ENCODE measurements around the gene DIAPH2. TPM values are rescaled to one million over a fixed set of nuclear protein-coding genes. Genes with fewer than 3 reads are reported as not detected.

The DIAPH2 gene
- total and polyA plus RNA-seq, 2 experiments from 2014 or later: 7.5 to 8.1 TPM

DNA sequence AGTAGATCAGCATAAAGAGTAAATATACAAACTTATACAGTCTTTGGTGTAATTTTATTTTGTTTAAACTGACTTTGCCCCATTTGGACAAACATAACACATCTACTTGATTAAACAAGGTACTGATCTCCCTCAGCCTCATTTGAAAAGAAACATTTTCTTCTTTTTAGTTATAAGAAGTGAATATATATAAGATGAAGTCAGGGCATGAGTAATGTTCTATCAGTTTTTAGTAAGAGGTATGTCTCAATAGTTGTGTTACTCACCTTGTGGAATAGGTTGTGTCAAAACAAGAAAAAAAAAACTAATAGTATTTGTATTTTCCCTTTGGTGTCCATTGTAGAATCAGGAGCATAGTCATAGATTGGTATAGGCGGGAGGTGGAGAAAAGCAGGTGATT is 526.4 kb downstream of the DIAPH2 start:
- in situ Hi-C loops (cut with MboI): no loop called here
- peak; percentile 49 for DNase-seq
- no peaks in the 10 kb centered on the region for H3K9me3 ChIP-seq (ENCODE audit: low read depth)
- H4K20me1 ChIP-seq (ENCODE audit: insufficient read depth): no peaks in the 10 kb centered on the region
- H3K9me2 ChIP-seq (ENCODE audit: insufficient read depth): no peaks in the 10 kb centered on the region
- no peak overlapping the region for H3K4me3 ChIP-seq
- H3K79me2 ChIP-seq (ENCODE audit: insufficient read depth): no peaks in the 10 kb centered on the region
- no peaks in the 10 kb centered on the region for H3K27me3 ChIP-seq (replicated peaks; ENCODE audit: insufficient read depth)
- H3K9ac ChIP-seq: no peak overlapping the region
- no peaks in the 10 kb centered on the region for H3K36me3 ChIP-seq (ENCODE audit: low read depth)
- 94 to 100% methylated on average over 1 of the region's 1 CpG for WGBS, 2 experiments (ENCODE audit: low coverage in 1 of 2, low lambda C conversion rate in 2 of 2, missing lambda C conversion rate in 2 of 2)
- H3K4me2 ChIP-seq (ENCODE audit: unreplicated experiment): no peak overlapping the region
- peaks cover 31% of the 10 kb centered on the region for H3K4me1 ChIP-seq (ENCODE audit: insufficient read depth)
- peaks cover 12% of the 10 kb centered on the region for H3F3A ChIP-seq (ENCODE audit: insufficient read depth)
- TF ChIP-seq EZH2phosphoT487 (IDR thresholded peaks at IDR 0.05; ENCODE audit: insufficient read depth, low read depth) (no peak), EZH2 (IDR thresholded peaks at IDR 0.05; ENCODE audit: insufficient read depth, poor library complexity, severe bottlenecking) (no peak)
- H3K27ac ChIP-seq: no peak overlapping the region
- H2AFZ ChIP-seq: no peak overlapping the region

DNA sequence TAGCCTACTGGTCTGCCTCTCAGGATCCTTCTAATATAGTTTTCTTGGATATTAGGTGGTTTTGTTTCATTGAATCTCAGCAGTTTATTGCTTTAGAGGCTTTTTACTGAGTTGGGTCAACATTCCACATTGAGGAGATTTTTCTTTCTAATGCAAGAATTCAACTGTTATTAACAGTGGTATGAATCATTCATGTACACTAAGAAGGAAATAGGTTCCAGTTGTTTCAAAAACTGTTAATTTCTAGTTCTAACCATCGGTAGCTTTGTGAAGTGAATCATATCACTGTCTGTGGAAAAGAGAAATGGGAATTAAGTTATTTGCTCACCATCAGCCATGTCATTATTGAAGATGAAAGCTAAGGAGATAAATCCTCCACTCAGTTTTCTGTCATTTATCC is 530.5 kb downstream of the DIAPH2 start:
- no peaks in the 10 kb centered on the region for H3K27me3 ChIP-seq (replicated peaks; ENCODE audit: insufficient read depth)
- H3K27ac ChIP-seq: peak overlapping the region; percentile 32; the same call in 1 of the 2 replicates
- WGBS, 2 experiments (ENCODE audit: low coverage in 1 of 2, low lambda C conversion rate in 2 of 2, missing lambda C conversion rate in 2 of 2): 0% methylated on average over 1 of the region's 1 CpG
- no peak overlapping the region for H3K4me3 ChIP-seq
- H3K4me2 ChIP-seq (ENCODE audit: unreplicated experiment): peak overlapping the region; percentile 35
- no peak overlapping the region for H3K9ac ChIP-seq
- no peak for TF ChIP-seq EZH2phosphoT487 (IDR thresholded peaks at IDR 0.05; ENCODE audit: insufficient read depth, low read depth)
- no peak for TF ChIP-seq EZH2 (IDR thresholded peaks at IDR 0.05; ENCODE audit: insufficient read depth, poor library complexity, severe bottlenecking)
- peak; percentile 52 for DNase-seq
- H2AFZ ChIP-seq: no peak overlapping the region
- H4K20me1 ChIP-seq (ENCODE audit: insufficient read depth): no peaks in the 10 kb centered on the region
- in situ Hi-C loops (cut with MboI): no loop called here
- no peaks in the 10 kb centered on the region for H3K9me3 ChIP-seq (ENCODE audit: low read depth)
- H3K79me2 ChIP-seq (ENCODE audit: insufficient read depth): no peaks in the 10 kb centered on the region
- H3K9me2 ChIP-seq (ENCODE audit: insufficient read depth): no peaks in the 10 kb centered on the region
- H3K4me1 ChIP-seq (ENCODE audit: insufficient read depth): peaks cover 31% of the 10 kb centered on the region
- H3F3A ChIP-seq (ENCODE audit: insufficient read depth): peaks cover 12% of the 10 kb centered on the region
- no peaks in the 10 kb centered on the region for H3K36me3 ChIP-seq (ENCODE audit: low read depth)

DNA sequence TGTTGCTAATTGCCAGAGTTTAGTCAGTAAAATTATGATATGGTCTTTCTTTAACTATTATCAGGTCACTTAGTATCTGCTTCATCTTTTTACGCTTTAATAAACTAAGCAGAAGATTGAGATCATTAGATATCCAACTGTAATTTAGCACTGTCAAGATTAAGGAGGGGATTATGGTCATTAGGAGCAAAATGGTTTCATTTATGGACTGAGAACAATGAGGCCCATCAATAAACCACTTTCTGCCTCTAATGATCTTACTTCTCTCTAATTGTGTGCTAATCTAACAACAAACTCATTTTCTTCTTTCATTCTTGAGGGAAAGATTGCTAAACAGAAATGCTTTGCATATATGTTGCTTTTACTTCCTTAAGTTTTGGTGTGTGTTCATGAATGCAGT is 539.5 kb downstream of the DIAPH2 start:
- TF ChIP-seq EZH2phosphoT487 (IDR thresholded peaks at IDR 0.05; ENCODE audit: insufficient read depth, low read depth): no peak
- TF ChIP-seq EZH2 (IDR thresholded peaks at IDR 0.05; ENCODE audit: insufficient read depth, poor library complexity, severe bottlenecking): no peak
- in situ Hi-C loops (cut with MboI): no loop called here
- DNase-seq: no peak
- H3K9me2 ChIP-seq (ENCODE audit: insufficient read depth): no peaks in the 10 kb centered on the region
- H3K27me3 ChIP-seq (replicated peaks; ENCODE audit: insufficient read depth): no peaks in the 10 kb centered on the region
- no peak overlapping the region for H3K4me2 ChIP-seq (ENCODE audit: unreplicated experiment)
- no peaks in the 10 kb centered on the region for H3K79me2 ChIP-seq (ENCODE audit: insufficient read depth)
- H3F3A ChIP-seq (ENCODE audit: insufficient read depth): no peaks in the 10 kb centered on the region
- no peak overlapping the region for H3K4me3 ChIP-seq
- no peak overlapping the region for H3K9ac ChIP-seq
- H3K36me3 ChIP-seq (ENCODE audit: low read depth): no peaks in the 10 kb centered on the region
- no peak overlapping the region for H2AFZ ChIP-seq
- 95 to 100% methylated on average over 1 of the region's 1 CpG for WGBS, 2 experiments (ENCODE audit: low coverage in 1 of 2, low lambda C conversion rate in 2 of 2, missing lambda C conversion rate in 2 of 2)
- no peaks in the 10 kb centered on the region for H3K9me3 ChIP-seq (ENCODE audit: low read depth)
- no peaks in the 10 kb centered on the region for H4K20me1 ChIP-seq (ENCODE audit: insufficient read depth)
- no peak overlapping the region for H3K27ac ChIP-seq
- no peaks in the 10 kb centered on the region for H3K4me1 ChIP-seq (ENCODE audit: insufficient read depth)

DNA sequence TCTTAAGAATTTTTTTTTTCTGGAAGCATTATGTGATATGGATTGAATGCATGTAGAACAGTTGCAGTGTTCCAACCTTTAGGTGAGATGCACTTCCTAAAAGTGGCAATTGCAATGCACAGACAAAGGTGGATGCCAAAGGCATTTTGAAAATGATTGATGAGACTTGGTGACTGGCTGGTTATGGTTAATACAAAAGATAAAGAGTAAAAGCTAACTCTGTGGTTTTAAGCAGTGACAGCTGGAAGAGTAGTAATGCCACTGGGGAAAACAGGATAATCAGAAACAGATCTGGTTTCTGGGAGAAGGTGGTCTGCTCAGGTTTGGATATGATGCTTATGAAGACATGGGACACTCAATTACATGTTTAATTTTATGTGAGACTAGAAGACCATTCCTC is 544.7 kb downstream of the DIAPH2 start:
- Histone ChIP-seq H3K9me3 (ENCODE audit: low read depth) (no peaks in the 10 kb centered on the region), H3K4me2 (ENCODE audit: unreplicated experiment) (no peak overlapping the region), H3K36me3 (ENCODE audit: low read depth) (no peaks in the 10 kb centered on the region), H4K20me1 (ENCODE audit: insufficient read depth) (no peaks in the 10 kb centered on the region), H3K27ac (no peak overlapping the region), H3K4me3 (no peak overlapping the region), H3K4me1 (ENCODE audit: insufficient read depth) (no peaks in the 10 kb centered on the region), H3K9me2 (ENCODE audit: insufficient read depth) (no peaks in the 10 kb centered on the region), H3K9ac (no peak overlapping the region), H3K79me2 (ENCODE audit: insufficient read depth) (no peaks in the 10 kb centered on the region), H3K27me3 (replicated peaks; ENCODE audit: insufficient read depth) (no peaks in the 10 kb centered on the region), H3F3A (ENCODE audit: insufficient read depth) (no peaks in the 10 kb centered on the region), H2AFZ (no peak overlapping the region)
- TF ChIP-seq EZH2phosphoT487 (IDR thresholded peaks at IDR 0.05; ENCODE audit: insufficient read depth, low read depth) (no peak), EZH2 (IDR thresholded peaks at IDR 0.05; ENCODE audit: insufficient read depth, poor library complexity, severe bottlenecking) (no peak)
- no peak for DNase-seq
- in situ Hi-C loops (cut with MboI): no loop called here

DNA sequence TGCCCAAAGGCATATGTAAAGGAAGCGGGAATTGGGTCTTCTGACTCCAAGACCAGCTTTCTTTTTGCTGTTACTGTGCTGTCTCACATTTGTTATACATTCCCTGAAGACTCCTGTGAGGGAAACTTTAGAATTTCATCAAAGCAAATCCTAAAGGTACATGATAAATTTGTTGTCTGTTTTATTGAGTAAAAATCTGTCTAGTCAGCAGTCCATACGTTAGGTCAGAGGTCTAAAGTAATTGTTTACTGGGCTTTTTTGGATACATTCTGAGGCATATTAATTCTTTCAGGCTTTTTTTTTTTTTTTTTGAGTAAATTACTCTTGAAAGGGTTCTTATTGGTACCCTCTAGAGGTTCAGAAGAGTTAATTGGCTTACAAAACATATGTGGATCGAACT is 546.3 kb downstream of the DIAPH2 start:
- no peak overlapping the region for H2AFZ ChIP-seq
- TF ChIP-seq EZH2phosphoT487 (IDR thresholded peaks at IDR 0.05; ENCODE audit: insufficient read depth, low read depth) (no peak), EZH2 (IDR thresholded peaks at IDR 0.05; ENCODE audit: insufficient read depth, poor library complexity, severe bottlenecking) (no peak)
- no peaks in the 10 kb centered on the region for H3K9me3 ChIP-seq (ENCODE audit: low read depth)
- no peaks in the 10 kb centered on the region for H3K4me1 ChIP-seq (ENCODE audit: insufficient read depth)
- no peaks in the 10 kb centered on the region for H3K36me3 ChIP-seq (ENCODE audit: low read depth)
- H3K4me2 ChIP-seq (ENCODE audit: unreplicated experiment): no peak overlapping the region
- H3K79me2 ChIP-seq (ENCODE audit: insufficient read depth): no peaks in the 10 kb centered on the region
- no peaks in the 10 kb centered on the region for H3F3A ChIP-seq (ENCODE audit: insufficient read depth)
- H3K9ac ChIP-seq: no peak overlapping the region
- DNase-seq: no peak
- WGBS, 2 experiments (ENCODE audit: low coverage in 1 of 2, low lambda C conversion rate in 2 of 2, missing lambda C conversion rate in 2 of 2): 95 to 96% methylated on average over 3 of the region's 3 CpGs
- no peaks in the 10 kb centered on the region for H3K9me2 ChIP-seq (ENCODE audit: insufficient read depth)
- H3K4me3 ChIP-seq: no peak overlapping the region
- H3K27me3 ChIP-seq (replicated peaks; ENCODE audit: insufficient read depth): no peaks in the 10 kb centered on the region
- H3K27ac ChIP-seq: no peak overlapping the region
- H4K20me1 ChIP-seq (ENCODE audit: insufficient read depth): no peaks in the 10 kb centered on the region
- in situ Hi-C loops (cut with MboI): no loop called here

Measured in GM23248 (cell line).